ENCODE results near the gene RARA. TPM values are rescaled to one million over a fixed set of nuclear protein-coding genes. Genes with fewer than 3 reads are reported as not detected.
"Not testable (repeated sequence)": the region's sequence is repeated elsewhere in the genome, so short reads cannot be mapped to it uniquely, and the experiment has no call there.

Gene RARA
- total RNA-seq, 1 donor from 2014 or later, result 72.5 TPM

DNA sequence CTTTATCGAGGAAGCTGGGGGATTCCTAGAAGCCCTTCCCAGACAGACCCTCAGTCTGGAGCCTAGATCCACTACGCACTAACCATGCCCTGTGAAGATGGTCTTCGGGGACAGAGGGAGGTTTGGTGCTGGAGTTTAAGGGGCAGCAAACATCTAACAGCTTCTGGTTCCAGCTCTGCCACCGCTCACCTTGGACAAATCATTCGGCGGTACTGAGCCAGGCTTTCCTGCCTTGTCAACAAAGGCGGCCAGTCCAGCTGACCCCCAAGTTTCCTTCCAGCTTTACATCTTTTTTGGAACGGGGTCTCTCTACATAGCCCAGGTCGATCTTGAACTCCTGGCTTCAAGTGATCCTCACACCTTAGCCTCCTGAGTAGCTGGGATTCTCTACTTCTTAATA is 55.9 kb downstream of the RARA start:
- ATAC-seq (ENCODE audit: low read depth) (no peak), DNase-seq (no peak)
- no peaks in the 10 kb centered on the region for H3K36me3 Mint-ChIP-seq (ENCODE audit: low read depth)
- CTCF ChIA-PET, result interaction anchor here (1.0 to 1.5 kb wide), 3 partner anchors 84 to 170 kb away, joined by 3 to 7 read pairs (median 3); no protein-coding TSS in a partner anchor
- no peak overlapping the region for H3K4me3 Mint-ChIP-seq
- no peaks in the 10 kb centered on the region for H3K9me3 Mint-ChIP-seq
- no peak overlapping the region for H3K27ac Mint-ChIP-seq
- intact Hi-C loops (cut with micrococcal nuclease), result loop anchor here (5.0 kb wide), 1 partner anchor 187 kb away; no protein-coding TSS in a partner anchor
- H3K27me3 Mint-ChIP-seq, result peaks cover 14% of the 10 kb centered on the region
- H3K4me1 Mint-ChIP-seq, result peaks cover 10% of the 10 kb centered on the region
- TF ChIP-seq, protein P1, sequence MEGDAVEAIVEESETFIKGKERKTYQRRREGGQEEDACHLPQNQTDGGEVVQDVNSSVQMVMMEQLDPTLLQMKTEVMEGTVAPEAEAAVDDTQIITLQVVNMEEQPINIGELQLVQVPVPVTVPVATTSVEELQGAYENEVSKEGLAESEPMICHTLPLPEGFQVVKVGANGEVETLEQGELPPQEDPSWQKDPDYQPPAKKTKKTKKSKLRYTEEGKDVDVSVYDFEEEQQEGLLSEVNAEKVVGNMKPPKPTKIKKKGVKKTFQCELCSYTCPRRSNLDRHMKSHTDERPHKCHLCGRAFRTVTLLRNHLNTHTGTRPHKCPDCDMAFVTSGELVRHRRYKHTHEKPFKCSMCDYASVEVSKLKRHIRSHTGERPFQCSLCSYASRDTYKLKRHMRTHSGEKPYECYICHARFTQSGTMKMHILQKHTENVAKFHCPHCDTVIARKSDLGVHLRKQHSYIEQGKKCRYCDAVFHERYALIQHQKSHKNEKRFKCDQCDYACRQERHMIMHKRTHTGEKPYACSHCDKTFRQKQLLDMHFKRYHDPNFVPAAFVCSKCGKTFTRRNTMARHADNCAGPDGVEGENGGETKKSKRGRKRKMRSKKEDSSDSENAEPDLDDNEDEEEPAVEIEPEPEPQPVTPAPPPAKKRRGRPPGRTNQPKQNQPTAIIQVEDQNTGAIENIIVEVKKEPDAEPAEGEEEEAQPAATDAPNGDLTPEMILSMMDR (IDR thresholded peaks at IDR 0.05), result no peak
- POLR2A ChIA-PET, result interaction anchor here (0.6 to 1.0 kb wide), 2 partner anchors 71 to 366 kb away, joined by 5 to 14 read pairs; no protein-coding TSS in a partner anchor

DNA sequence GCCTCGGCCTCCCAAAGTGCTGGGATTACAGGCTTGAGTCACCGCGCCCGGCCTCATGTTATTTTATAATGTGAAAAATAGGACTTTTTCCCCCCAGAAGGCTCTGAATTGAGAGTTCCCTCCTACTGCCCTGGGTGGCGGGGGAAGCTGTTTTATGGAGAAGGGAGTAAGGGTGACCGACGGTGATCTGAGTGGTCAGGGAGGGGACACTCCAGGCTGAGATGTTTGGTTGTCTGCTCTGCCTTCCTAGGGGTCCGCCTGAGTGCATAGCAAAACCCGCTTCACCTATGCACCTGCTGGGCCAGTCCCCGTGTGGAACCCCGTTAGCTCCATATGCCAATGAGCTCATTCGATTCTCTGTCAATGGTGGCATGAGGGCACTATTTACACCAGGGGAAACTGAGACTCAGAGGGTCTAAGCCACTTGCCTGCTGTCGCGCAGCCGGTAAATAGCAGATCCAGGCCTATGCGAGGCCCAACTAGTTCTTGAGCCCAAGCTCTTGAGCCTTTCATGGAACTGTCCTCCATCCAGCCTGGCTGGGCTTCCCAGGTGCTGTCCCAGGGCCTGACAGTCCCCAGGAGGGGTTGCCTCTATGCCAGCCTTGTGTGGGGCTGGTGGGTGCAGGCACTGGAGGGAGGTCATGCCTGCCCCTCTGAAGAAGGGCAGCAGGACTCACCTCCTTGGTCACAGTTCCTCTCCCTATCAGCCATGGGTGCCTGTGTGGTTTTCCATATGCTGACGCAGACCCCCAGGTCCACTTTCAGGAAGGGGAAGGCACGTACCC is 57.3 kb downstream of the RARA start:
- H3K4me3 Mint-ChIP-seq, result no peak overlapping the region
- TF ChIP-seq, protein P1 (IDR thresholded peaks at IDR 0.05), result no peak
- H3K36me3 Mint-ChIP-seq (ENCODE audit: low read depth), result no peaks in the 10 kb centered on the region
- peaks cover 9% of the 10 kb centered on the region for H3K4me1 Mint-ChIP-seq
- H3K27me3 Mint-ChIP-seq, result peaks cover 7% of the 10 kb centered on the region
- intact Hi-C loops (cut with micrococcal nuclease), result no loop called here
- ChIA-PET CTCF (interaction anchor here (1.4 kb wide), 1 partner anchor 166 kb away, joined by 7 read pairs; no protein-coding TSS in a partner anchor), POLR2A (no interaction called here)
- no peaks in the 10 kb centered on the region for H3K9me3 Mint-ChIP-seq
- DNase-seq, result no peak
- ATAC-seq (ENCODE audit: low read depth), result no peak
- H3K27ac Mint-ChIP-seq, result no peak overlapping the region

DNA sequence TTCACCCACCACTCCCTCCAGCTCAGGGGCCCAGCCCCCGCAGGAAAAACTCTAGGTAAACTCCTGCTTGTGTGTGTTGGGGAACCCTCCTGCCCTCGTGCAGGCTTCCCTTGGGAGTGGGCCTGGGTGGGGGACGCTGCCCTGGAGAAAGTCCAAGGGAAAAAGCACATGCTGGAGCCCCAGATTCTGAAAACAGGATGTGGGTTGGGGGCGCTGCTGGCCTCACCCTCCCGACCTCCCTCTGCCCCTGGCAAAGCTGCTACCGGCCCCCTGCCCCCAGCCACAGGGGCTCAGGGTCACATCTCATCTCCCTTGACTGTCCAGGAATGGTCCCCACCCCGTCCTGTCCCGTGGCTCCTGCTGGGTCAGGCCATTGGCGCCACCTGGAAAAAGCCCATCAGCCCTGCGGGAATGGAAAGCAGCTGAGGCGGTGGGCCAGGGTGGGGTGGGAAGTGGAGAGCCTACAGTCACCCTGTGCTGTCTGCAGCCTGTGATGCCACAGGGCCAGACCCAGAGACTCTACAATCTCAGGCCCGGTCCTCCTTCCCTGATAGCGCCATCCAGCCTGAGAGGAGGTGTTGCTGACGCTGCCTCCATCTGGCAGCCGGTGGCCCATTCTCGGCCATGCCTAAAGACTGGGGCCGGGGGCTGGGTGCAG is 58.0 kb downstream of the RARA start:
- ChIA-PET CTCF (no interaction called here), POLR2A (no interaction called here)
- no peak for DNase-seq
- no peak for ATAC-seq (ENCODE audit: low read depth)
- intact Hi-C loops (cut with micrococcal nuclease), result no loop called here
- no peaks in the 10 kb centered on the region for H3K36me3 Mint-ChIP-seq (ENCODE audit: low read depth)
- H3K27me3 Mint-ChIP-seq, result peaks cover 5% of the 10 kb centered on the region
- no peaks in the 10 kb centered on the region for H3K9me3 Mint-ChIP-seq
- peaks cover 10% of the 10 kb centered on the region for H3K4me1 Mint-ChIP-seq
- H3K27ac Mint-ChIP-seq, result no peak overlapping the region
- TF ChIP-seq, protein P1 (IDR thresholded peaks at IDR 0.05), result no peak
- H3K4me3 Mint-ChIP-seq, result no peak overlapping the region

DNA sequence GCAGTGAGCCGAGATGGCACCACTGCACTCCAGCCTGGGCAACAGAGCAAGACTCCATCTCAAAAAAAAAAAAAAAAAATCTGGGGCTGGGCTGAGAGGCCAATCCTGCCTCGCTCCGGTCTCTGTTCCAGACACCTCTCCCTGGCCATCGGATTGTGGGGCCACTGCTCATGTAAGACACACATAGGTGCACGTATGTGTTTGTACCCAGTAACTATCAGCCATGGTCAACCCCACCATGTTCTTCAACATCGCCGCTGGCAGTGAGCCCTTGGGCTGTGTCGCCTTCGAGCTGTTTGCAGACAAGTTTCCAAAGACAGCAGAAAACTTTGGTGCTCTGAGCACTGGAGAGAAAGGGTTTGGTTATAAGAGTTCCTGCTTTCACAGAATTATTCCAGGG is 58.7 kb downstream of the RARA start:
- H3K27me3 Mint-ChIP-seq; H3K36me3 Mint-ChIP-seq (ENCODE audit: low read depth); CTCF ChIA-PET; H3K27ac Mint-ChIP-seq; DNase-seq; H3K9me3 Mint-ChIP-seq; H3K4me1 Mint-ChIP-seq; ATAC-seq (ENCODE audit: low read depth); H3K4me3 Mint-ChIP-seq; intact Hi-C loops (cut with micrococcal nuclease): not testable (repeated sequence)
- POLR2A ChIA-PET, result interaction anchor here (0.7 kb wide), 1 partner anchor 329 kb away, joined by 3 read pairs; no protein-coding TSS in a partner anchor

DNA sequence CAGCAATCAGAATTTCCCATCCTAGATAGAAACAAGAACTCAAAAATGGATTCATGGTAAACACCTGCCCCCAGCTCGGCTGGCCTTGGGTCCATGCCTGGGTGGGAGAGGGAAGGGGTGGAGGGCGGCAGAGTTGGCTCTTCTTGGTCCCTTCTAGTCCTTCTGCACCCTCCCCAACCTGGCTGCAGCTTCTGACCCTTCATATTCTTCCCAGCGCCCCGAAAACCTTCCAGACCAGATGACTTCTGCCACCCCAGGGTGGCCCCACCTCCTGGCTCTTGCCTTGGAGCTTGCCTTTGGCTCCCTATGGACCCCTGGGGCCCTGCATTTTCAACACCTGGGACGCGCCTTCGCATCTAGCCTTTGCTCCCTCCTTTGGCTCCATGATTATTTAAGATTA is 60.9 kb downstream of the RARA start:
- no peak for DNase-seq
- no peaks in the 10 kb centered on the region for H3K36me3 Mint-ChIP-seq (ENCODE audit: low read depth)
- peaks cover 2% of the 10 kb centered on the region for H3K4me1 Mint-ChIP-seq
- intact Hi-C loops (cut with micrococcal nuclease), result no loop called here
- POLR2A ChIA-PET, result no interaction called here
- H3K27me3 Mint-ChIP-seq, result no peaks in the 10 kb centered on the region
- H3K27ac Mint-ChIP-seq, result no peak overlapping the region
- CTCF ChIA-PET, result no interaction called here
- no peak for ATAC-seq (ENCODE audit: low read depth)
- no peaks in the 10 kb centered on the region for H3K9me3 Mint-ChIP-seq
- no peak overlapping the region for H3K4me3 Mint-ChIP-seq
- TF ChIP-seq, protein P1 (IDR thresholded peaks at IDR 0.05), result no peak
